HG03469 (cell line): ENCODE data around the gene DOC2B.
"Not testable (repeated sequence)": the region's sequence is repeated elsewhere in the genome, so short reads cannot be mapped to it uniquely, and the experiment has no call there.

Experiments
- ATAC-seq: cut with Tn5 transposase; IDR thresholded peaks from one replicate; pipeline ENCODE4 v1.9.1; 2021; ENCODE audit warnings: mild to moderate bottlenecking, moderate library complexity, moderate number of reproducible peaks; ENCODE audit not compliant: unreplicated experiment

Gene DOC2B

GRCh38 chr17:181245-182049 is at the start of gene DOC2B:
Gene DOC2B (minus strand): TSS chr17:181650. CDS start chr17:181479, 171 bp downstream.
- ATAC-seq = no peak

DNA sequence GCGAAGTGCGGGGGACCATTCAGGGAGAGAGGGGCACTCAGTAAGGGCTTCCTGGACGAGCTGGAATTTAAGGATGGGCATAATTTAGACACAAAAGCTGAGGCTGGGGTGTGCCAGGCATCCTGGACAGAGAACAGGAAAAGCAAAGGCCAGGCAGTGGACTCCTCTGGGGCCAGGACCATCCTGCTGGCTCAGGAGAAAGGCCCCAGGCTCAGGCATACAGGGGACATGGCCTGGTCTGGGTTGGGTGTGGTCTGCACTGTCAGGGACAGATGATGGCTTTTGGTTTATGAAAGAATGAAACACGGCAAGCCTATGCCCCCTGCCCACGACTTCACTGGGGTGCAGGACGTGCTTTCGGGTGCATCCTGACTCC is 48.9 kb upstream of the DOC2B start:
- no peak for ATAC-seq

DNA sequence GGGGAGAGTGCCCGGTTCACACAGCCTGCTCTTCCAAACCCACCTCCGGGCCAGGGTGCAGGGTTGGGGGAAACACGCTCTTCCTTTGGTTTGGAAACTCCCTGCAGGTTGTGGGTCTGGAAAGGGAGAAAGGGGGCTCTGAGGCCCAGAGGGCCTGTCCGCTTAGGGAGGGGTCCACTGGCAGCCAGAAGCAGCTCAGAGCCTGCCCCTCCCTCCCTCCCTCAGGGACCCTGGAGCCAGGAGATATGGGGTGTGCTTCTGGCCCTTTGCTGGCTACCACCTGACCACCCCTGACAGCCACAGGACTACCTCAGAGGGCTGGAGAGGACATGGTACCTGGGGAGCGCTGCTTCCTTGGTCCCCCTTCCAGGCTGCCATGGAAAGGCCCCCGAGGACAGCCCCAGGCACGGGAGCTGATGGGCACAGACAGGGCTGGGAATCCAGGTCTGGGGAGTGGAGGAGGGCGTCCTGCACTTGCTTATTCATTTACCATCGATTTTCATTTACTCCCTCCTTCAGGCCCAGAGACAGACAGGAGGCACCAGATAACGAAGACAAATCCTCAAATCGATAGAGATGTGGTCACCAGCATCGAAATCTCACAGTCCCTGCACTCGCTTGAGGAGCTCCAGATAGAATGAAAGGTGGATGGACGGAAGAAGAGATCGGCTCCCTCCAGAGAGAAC is 48.4 kb upstream of the DOC2B start:
- ATAC-seq = no peak

- ATAC-seq = no peak
These were observed 47.7 kb upstream of the DOC2B start for GRCh38 chr17:228951-229708.

DNA sequence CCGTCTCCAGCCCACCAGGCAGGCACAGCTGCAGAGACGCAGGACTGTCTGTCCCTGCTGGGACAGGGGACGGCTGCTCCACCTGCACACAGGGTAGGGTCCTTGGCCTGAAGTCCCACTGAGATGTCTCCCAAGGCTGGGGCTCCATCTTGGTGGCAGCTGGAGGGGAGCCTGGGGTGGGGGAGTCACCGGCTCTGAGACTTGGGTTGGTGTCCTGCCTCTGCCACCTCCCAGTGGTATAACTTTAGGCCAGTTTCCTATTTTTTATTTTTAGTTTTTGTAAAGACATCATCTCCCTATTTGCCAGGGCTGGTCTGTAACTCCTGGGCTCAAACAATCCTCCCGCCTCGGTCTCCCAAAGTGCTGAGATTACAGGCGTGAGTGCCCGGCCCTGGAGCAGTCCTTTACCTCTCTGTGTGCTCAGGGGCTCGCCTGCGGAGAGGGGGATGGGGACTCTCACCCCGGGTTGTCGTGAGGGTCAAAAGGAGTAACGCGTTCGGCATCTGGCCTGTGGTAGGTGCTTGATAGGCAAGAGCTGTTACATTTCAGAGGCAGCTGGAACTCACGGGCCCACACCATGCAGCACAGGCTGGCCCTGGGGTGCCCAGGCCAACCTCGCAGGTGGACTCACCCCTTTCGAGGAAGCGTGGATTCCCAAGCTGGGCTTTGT is 46.6 kb upstream of the DOC2B start:
- no peak for ATAC-seq

- ATAC-seq = no peak
These were observed 45.9 kb upstream of the DOC2B start for GRCh38 chr17:227078-227945.

- no peak for ATAC-seq
These were observed 44.9 kb upstream of the DOC2B start for GRCh38 chr17:226108-227077.

GRCh38 chr17:225551-225950 is 44.1 kb upstream of the DOC2B start:
- no peak for ATAC-seq

GRCh38 chr17:224576-224975 is 43.1 kb upstream of the DOC2B start:
- ATAC-seq = not testable (repeated sequence)

DNA sequence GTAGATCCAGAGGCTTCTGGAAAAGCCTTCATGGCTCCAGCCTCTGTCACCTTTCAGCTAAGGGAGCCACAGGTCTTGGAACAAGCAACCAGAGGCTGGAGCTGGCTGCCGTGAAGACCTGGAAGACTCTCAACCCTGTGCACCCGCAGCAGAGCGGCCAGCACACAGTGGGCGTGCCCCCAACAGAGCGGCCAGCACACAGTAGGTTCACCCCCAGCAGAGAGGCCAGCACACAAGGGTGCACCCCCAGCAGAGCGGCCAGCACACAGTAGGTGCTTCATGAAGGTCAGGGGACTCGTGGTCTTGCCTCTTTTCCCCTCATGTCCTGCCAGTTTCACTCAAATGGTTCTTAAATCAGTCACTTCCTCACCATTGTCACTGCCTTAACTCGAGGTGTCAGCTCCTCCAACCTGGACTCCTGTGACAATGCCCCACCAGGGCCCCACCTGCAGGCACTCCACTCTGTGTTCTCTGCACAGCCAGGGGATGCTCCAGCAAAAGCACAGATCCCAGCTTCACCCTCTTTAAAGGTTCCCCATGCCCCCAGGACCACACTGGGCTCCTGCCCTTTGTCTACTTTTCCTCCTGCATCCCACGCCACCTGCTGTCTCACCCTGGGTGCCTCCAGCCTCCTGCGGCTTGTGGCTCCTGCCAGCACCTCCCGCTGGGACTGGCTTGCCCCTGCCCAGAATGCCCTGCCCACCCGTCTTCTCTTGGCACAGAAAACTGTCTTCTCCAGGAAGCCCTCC is 42.4 kb upstream of the DOC2B start:
- no peak for ATAC-seq

GRCh38 chr17:222172-222571 is 40.7 kb upstream of the DOC2B start:
- ATAC-seq = no peak

DNA sequence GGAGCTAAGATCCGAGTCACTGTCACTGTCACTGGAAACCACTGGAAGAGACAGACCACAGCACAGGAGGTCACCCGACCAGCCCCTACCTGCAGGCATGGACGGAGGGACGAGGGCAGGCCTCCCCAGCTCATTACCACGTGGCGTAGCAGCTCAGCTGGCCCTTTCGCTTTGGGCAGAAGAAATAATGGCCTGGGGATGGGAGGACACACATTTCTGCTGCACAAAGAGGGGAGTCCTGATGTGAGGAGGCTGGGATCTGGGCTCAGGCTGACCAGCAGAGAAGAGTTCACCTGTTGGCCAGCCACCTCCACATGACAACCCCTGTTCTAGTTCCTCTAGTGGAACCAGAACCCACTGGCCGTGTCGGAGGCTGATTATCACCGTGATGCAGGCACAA is 38.2 kb upstream of the DOC2B start:
- ATAC-seq = no peak

DNA sequence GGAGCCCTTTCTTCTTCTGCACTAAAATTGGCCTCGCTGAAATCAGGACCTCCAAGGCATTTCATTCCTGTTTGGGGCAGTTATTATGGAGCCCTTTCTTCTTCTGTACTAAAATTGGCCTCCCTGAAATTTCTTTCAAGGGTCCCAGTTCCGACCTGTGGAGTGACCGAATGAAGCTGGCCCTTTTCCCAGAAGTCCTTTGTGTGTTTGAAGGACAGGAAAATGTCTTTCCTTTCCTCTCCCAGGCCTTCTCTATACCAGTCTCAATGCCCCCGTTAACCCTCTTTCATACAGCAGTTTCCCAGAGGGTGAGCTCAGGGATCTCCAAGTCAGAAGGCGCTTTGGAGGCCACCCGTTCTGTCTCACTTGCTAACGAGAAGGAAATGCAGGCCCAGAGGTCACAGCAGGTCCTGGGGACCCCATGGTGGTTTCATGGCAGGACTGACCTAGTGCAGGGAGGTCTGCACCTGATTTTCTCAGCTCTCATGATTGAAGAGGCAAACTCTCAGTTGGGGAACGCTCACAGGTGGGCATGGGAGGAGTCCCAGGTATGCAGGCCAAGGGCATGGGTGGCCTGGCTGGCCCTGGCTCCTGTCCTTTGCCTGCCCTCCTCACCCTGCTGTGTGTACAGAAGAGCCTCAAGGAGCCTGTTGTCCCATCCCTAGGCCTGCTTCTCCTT is 37.1 kb upstream of the DOC2B start:
- no peak for ATAC-seq

DNA sequence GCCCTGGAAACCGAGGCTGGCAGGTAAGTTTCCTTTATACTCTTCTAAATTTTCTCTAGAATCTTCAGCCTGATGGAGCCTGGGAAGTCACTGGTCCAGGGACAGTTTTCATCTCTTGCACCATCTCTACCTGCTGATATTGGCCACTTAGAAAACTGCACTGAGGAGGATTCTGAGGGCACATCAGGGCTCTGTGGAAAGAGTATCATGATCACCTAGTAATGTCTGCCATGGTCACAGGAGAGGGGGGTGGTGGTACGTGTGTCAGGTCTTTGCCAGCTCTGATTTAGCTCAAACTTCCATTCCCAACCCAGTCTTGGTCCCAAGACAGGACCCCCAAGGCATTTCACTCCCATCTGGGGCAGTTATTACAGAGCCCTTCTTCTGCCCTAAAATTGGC is 35.2 kb upstream of the DOC2B start:
- ATAC-seq = no peak

- not testable (repeated sequence) for ATAC-seq
These were observed 34.4 kb upstream of the DOC2B start for GRCh38 chr17:215563-216478.

GRCh38 chr17:214881-215331 is 33.5 kb upstream of the DOC2B start:
- no peak for ATAC-seq
